ENCODE data around the gene PTPN14. TPM values are rescaled to one million over a fixed set of nuclear protein-coding genes. Genes with fewer than 3 reads are reported as not detected.
A peak's percentile ranks its signal among the peaks of the same experiment; 100 is the strongest.

Gene PTPN14
- total RNA-seq, 1 experiment from 2014 or later = 76.4 TPM

- Histone ChIP-seq H3K23me2 (ENCODE audit: insufficient read length, low read depth, low read length, poor library complexity, severe bottlenecking) (no peaks in the 10 kb centered on the region), H4K5ac (ENCODE audit: insufficient read length, low read depth, low read length) (no peak overlapping the region), H2BK15ac (ENCODE audit: low read depth, low read length) (no peak overlapping the region), H2BK12ac (ENCODE audit: insufficient read length, low read depth, low read length) (no peak overlapping the region), H3K79me2 (ENCODE audit: insufficient read depth, low read length) (no peaks in the 10 kb centered on the region), H3K14ac (ENCODE audit: insufficient read depth, low read length) (no peak overlapping the region), H3K56ac (ENCODE audit: insufficient read length, low read depth, low read length) (no peak overlapping the region), H2AK5ac (ENCODE audit: insufficient read length, low read length) (no peak overlapping the region), H3K9ac (ENCODE audit: extremely low read depth, insufficient read length, low read length) (no peak overlapping the region), H2BK20ac (ENCODE audit: low read depth, low read length, poor library complexity, severe bottlenecking) (no peak overlapping the region), H3K18ac (ENCODE audit: insufficient read length, low read depth, low read length) (no peak overlapping the region), H4K91ac (ENCODE audit: insufficient read length, low read depth, low read length) (no peak overlapping the region), H3K23ac (ENCODE audit: insufficient read length, low read depth, low read length) (no peak overlapping the region), H4K20me1 (ENCODE audit: control insufficient read depth, insufficient read depth, insufficient read length) (no peaks in the 10 kb centered on the region), H3K4me1 (ENCODE audit: insufficient read depth, low read length) (peaks cover 8% of the 10 kb centered on the region; the same call in 1 of the 2 replicates), H3K79me1 (ENCODE audit: insufficient read depth, low read depth, low read length, poor library complexity, severe bottlenecking) (peaks cover 7% of the 10 kb centered on the region), H3T11ph (ENCODE audit: low read length) (no peak overlapping the region), H4K8ac (replicated peaks; ENCODE audit: insufficient read length, low read depth, low read length) (no peak overlapping the region), H2BK5ac (ENCODE audit: insufficient read length, low read length) (no peak overlapping the region), H2AFZ (ENCODE audit: low read length) (no peak overlapping the region), H2BK120ac (ENCODE audit: low read depth, low read length, poor library complexity, severe bottlenecking) (no peak overlapping the region), H3K4ac (ENCODE audit: low read depth, low read length) (no peak overlapping the region), H3K27ac (ENCODE audit: insufficient read length, low read depth, low read length) (no peak overlapping the region), H3K9me3 (ENCODE audit: control insufficient read depth, low read depth, low read length) (no peaks in the 10 kb centered on the region), H3K4me2 (ENCODE audit: insufficient read depth, insufficient read length, low read length) (no peak overlapping the region), H3K27me3 (ENCODE audit: insufficient read depth, low read length) (no peaks in the 10 kb centered on the region)
- Mint-ChIP-seq H3K4me1 (peaks cover 31 to 36% of the 10 kb centered on the region in 2 experiments), H3K4me3 (no peak overlapping the region), H3K36me3 (ENCODE audit: insufficient read depth in 1 of 3, low read depth in 3 of 3) (peaks cover 6 to 52% (median 28%) of the 10 kb centered on the region in 3 experiments; a peak in 5 of 7 replicates), H3K27me3 (ENCODE audit: low read depth) (no peaks in the 10 kb centered on the region), H3K9me3 (no peaks in the 10 kb centered on the region), H3K27ac (peak overlapping the region in 2 of 3 experiments; percentile 47 to 69; a peak in 3 of 7 replicates)
- no peak for DNase-seq
- TF ChIP-seq, protein P1, sequence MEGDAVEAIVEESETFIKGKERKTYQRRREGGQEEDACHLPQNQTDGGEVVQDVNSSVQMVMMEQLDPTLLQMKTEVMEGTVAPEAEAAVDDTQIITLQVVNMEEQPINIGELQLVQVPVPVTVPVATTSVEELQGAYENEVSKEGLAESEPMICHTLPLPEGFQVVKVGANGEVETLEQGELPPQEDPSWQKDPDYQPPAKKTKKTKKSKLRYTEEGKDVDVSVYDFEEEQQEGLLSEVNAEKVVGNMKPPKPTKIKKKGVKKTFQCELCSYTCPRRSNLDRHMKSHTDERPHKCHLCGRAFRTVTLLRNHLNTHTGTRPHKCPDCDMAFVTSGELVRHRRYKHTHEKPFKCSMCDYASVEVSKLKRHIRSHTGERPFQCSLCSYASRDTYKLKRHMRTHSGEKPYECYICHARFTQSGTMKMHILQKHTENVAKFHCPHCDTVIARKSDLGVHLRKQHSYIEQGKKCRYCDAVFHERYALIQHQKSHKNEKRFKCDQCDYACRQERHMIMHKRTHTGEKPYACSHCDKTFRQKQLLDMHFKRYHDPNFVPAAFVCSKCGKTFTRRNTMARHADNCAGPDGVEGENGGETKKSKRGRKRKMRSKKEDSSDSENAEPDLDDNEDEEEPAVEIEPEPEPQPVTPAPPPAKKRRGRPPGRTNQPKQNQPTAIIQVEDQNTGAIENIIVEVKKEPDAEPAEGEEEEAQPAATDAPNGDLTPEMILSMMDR (conservative IDR thresholded peaks at IDR 0.05) = no peak
- WGBS (ENCODE audit: extremely low coverage, insufficient read length, low lambda C conversion rate) = no CpG with 5 or more reads among the region's 9 CpGs
Observed at GRCh38 chr1:214377886-214378285, 173.5 kb downstream of the PTPN14 start.
